Left cardiac atrium (tissue), 4 donors: ENCODE data around the gene RARB. TPM values are rescaled to one million over a fixed set of nuclear protein-coding genes. Genes with fewer than 3 reads are reported as not detected.

Experiments
- ATAC-seq, 2 donors: fragments of 200-7000 bp; cut with Tn5 transposase; one replicate each; pipeline ENCODE4 v1.9.1; 2020; ENCODE audit warnings: mild to moderate bottlenecking in 2 of 2, moderate library complexity in 2 of 2
- DNase-seq: peaks from one replicate; pipeline ENCODE4 v3.0.0-alpha.2; 2020
- intact Hi-C, 2 donors: fragments of 100-400 bp; cut with DNase I; formaldehyde crosslinking; loops; one replicate each; pipeline versions ENCODE4 v1.14.1 to v1.15.1; 2022 to 2023
- total RNA-seq, 2 donors: library from RNA; stranded (reverse); fragmentation: NEBNext Ultra II Directional; extraction: Animal tissue kit (Norgen Biotek cat#: 25700); gene quantifications; one replicate each; pipeline ENCODE4 v1.2.1, GENCODE V29; 2021
- donor health status: DM: no; HTN: yes; CAD: no.
- donor health status: DM: no; HTN: yes; CAD: no; lungs with severe emphysema.
- donor health status: DM: yes; HTN: yes; CAD: no.
- donor health status: Dilated cardiomyopathy.

The RARB gene
- total RNA-seq, 2 donors from 2014 or later, result 12.1 to 24.1 TPM

DNA sequence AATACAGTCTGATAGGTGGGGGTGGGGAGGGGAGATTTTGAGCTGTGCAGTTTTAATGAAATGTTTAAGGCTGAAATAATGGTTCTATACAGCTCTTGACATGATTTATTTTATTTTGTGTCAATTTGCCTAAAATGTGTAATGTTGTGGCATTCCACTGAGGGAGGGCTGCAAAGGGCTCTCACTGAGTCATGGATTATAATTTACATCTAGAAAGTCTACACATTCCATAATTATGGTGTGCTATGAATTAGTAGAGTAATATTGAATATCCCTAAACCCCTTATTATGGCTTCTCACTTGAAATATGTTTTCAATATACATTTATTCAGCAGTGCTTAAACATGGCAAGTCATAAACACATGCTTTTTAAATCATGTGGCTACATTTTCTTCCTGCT lies 103.9 kb downstream of the RARB start:
- ATAC-seq (no peak), DNase-seq (no peak)
- intact Hi-C loops, result no loop called here

DNA sequence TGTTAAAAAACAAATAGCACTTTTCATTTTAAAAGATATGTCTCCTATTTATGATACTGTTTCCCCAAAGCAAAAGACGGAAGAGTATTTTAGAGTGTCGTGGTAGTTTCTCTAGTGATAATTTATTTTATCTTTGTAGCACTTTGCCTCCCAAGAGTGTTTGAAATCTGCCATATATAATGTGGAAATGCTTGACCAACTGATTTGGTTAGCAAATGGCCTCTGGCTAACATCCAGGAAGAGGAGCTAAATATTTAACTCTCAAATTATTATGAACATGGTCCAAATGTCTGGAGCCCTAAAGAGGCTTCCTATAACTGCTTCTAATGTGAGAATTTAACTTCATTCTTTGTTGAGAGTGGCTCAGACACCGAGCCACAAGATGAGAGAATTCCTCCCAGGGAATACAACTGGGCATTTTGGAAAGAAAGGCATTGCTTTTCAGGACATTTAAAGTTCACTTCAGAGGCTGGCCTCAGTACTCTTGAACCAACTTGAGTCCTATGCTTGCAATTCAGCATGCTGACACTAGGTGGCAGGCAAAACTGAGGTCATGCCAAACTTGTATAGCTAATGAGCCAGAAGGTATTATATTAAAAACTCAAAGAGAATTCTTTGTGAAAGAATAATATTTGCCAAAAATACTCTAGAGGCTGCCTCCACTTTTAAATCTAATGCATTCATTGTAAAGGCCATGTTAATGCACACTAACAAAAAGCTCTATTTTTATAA lies 104.5 kb downstream of the RARB start:
- no peak for DNase-seq
- no peak for ATAC-seq
- intact Hi-C loops, result no loop called here

DNA sequence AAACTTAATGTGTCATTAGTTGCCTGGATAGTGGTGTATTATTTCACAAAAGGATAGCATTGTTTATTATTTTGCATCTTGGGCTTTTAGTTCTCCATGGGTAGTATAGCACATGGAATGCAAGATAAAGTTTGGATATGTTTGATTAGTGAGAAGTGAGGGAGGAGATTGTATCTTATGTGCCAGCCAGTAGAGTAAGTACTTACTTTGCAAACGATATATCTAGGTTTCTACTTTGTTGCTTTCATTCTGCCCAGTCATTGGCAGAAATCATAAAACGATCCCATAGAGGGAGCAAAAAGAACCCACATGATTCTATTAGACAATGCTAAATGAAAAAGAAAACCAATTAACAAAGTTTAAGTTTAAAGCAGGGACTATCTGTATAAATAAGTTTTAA lies 105.3 kb downstream of the RARB start:
- DNase-seq (no peak), ATAC-seq (no peak)
- intact Hi-C loops, result no loop called here

DNA sequence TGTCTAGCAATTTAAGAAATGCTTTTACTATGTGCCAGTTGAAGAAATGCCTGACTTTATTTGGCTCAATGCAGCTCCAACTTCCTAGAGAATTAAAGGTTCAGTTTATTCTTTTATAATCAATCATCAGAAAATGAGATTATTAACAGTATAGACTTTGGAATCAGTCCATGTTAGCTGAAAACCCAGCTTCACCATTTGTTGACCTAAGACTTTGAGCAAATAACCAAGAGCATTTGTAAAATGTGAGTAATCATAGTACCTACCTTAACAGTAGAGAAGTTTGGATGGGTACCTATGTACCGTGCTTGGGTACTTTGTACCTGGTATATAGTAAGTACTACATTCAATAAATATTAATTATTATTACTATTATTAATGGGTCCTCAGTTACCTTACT lies 105.9 kb downstream of the RARB start:
- DNase-seq (no peak), ATAC-seq (no peak)
- intact Hi-C loops, result no loop called here

DNA sequence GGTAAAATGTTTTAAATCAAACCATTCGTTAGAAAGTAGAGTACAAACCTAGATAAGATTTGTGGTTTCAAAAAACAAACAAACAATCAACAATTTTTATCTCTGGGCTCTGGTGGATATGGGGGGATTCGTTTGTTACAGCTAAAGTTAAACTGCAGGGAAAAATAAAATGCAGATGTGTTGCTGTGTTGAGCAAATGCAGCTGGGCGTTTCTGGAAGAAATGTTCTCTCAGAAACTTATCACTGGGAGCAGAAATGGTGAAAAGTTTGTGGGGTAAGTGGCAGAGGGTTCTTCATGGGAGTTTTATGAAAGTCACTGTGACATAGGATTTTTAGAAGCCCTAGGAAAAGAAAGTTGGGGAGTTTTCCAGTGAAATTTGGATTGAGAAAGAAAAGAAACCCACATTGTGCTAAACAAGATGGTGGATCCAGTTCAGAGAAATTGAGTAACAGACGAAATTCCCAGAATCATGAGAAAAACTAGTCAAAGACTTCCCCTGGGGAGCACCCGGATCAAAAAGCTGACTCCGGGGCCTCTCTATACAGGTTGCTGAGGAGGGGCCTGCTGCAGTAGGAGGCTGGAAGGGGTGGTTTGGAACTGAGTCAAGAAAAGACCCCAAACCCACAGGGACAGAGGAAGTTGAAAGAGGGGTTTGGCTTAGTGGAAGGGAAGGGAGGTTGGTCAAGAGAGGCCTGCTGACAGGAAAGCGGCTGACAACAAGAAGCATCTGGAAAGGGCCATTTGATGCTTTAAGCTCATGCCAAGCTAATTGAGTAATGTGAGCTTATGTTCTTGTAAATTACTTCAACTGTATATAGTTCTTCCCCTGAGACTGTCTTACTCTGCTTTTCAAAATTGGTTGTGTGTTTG lies 108.7 kb downstream of the RARB start:
- ATAC-seq, result peak; percentile 57 to 71
- DNase-seq, result no peak
- intact Hi-C loops, result no loop called here

DNA sequence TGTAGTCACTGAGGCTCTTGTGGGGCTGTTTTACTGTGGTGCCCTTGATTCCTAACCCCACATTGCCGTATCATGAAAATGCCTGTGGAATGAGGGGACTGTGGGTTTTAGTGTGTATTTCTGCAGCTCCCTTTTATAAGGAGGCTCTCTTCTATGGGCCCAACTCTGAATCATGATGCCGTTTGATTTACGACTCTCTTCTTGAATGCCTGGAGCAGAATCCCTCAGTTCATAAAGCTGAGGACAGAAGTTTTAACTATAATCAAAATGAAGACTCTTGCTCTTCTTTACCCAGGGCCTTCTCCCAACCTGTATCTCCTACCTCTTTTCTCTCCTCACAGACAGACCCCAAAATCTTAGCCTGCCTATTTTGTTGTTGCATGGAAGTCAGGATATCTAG lies 109.5 kb downstream of the RARB start:
- intact Hi-C loops, result no loop called here
- no peak for ATAC-seq
- no peak for DNase-seq

DNA sequence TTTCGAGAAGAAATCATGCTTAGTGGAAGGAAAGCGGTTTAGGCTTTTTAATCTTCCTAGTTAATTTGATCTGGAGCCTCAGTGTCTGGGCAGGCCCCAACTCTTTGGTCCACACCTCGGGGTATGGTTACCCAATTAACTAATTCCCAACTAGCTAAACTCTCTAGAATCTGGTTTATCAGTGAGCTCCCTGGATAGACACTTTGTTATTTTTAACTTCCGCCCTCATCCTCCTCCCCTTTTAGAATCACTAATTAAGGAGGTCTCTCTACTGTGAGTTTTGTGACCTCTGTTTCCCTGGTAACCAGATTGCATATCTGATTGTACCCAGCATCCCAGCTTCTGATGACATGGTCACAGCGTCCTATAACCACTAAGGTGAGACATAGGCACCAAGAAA lies 112.2 kb downstream of the RARB start:
- intact Hi-C loops, result no loop called here
- peak in 1 of 2 donors; percentile 20 for ATAC-seq
- no peak for DNase-seq

DNA sequence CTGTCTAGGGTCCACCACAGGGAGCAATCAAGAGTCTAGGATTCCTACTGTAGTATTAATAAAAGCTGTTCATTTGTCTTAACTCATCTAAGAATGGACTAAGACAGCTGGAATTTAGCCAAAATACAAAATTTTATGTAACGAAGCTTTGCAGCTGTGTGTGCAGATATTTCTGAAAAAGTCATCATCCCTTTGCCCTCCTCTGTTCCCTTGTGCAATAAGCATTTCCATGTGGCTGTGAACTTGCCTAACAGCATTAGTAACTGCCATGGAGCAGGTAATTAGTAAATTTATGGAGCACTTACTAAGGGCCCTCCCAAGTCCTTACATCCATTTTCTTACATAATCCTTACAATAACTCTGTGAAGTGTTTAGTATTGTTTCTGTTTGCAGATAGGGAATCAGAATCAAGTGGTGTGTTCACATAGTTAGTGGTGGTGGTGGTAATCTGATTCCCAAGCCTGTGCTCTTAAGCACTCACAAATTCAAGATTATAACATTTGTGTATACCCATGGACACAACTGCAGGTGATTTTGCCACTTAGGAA lies 114.5 kb downstream of the RARB start:
- ATAC-seq (peak in 1 of 2 donors; percentile 54), DNase-seq (no peak)
- intact Hi-C loops, result no loop called here

DNA sequence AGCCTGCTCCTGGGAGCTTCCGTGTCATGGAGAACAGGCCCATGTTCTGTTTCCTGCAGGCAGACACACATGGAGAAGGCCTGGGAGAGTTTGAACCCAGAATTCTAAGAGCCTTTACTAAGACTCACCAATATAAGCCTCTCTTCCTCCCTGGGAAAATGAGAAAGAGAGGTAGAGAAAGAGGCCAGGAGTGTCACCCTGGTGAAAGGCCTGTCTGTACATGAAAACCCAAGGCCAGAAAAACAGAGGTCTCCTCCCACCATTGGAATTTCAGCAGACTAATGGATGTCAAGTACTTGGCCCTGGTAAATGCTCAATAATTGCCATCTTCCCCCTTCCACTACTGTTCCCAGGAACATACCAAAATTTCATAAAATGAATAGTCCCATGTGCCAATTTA lies 119.0 kb downstream of the RARB start:
- intact Hi-C loops, result no loop called here
- ATAC-seq, result no peak
- no peak for DNase-seq

DNA sequence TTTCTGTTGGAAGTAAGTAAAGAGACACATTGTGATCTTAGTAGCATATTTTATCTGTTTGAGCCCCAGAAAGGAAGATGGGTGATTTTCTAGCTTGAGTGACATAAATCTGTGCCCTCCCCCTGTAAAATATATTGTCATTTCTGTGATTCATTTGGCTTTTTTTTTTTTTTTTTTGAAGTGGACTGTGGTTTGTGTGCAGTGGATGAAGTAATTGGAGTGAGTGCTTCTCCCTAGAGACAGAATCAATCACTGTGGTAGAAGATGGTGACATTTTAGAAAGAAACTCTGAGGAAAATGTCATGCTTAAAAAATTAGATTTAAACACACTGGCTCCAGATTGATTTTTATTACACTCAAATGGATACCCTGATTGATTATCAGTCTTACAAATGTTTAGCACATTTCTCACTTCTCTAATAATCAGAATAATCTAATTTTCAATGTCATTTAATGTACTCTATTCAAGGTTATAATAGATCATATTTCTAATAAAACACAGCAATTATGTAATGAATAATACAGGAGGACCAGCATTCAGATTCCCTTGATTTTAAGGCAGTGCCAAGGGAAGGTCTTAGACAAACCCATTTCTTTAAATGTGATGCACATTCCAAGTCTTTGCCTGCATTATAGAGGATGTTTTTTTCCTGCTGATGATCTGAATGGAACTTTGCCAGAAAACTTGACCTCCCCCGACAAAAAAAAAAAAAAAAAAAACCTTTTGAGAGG lies 120.0 kb downstream of the RARB start:
- no peak for DNase-seq
- no peak for ATAC-seq
- intact Hi-C loops, result no loop called here

DNA sequence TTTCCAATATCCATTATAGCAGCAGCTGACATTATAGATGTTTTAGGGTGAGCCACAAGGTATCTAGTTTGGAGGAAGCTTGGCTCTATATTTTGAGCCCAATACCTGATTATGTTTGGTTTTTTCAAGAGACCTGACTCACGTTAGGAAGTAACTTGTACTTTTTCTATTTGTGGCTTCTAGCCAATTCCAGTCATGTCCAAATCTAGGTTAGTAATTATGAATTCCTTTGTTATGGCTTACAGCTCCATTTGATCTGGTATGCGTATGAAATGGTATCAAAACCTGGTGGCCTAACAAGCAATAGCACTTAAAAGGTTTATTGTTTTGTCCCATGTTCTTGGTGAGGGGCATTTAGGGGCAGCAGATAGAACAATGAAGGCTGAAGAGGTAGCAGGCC lies 120.8 kb downstream of the RARB start:
- DNase-seq, result no peak
- intact Hi-C loops, result no loop called here
- no peak for ATAC-seq

DNA sequence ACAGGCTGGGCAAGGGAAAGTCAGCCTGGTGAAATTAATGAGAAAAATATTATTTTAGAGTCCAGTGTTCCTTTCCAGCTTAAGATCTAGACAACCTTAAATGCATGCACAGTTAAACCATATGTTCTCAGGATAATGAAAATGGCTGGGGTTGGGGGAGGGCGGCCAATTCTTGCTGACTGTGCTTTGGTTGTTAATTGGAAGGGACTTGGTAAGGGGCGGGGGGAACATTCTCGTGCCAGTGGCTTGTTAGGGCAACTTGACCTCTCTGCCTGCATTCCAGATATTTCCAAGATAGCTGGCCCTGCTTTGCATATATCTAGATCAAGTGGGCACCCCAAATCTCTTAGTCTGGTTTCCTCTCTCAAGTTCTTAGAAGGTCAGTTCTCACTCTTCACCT lies 124.2 kb downstream of the RARB start:
- ATAC-seq (no peak), DNase-seq (no peak)
- intact Hi-C loops, result no loop called here

DNA sequence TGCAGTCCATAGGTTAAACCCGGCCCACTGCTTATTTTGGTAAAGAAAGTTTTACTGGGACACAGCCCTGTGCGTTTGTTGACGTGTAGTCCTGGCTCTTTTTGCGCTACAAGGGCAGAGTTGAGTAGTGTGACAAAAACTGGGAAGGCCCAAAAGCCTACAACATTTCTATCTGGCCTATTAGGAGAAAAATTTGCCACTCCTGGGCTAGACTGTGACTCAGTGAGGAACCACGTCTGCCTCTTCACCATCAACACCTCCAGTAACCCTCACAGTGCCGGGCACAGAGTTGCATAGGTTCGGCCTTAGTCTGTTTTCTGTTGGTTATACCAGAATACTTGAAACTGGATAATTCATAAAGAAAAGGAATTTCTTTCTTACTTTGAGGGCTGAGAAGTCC lies 126.3 kb downstream of the RARB start:
- no peak for DNase-seq
- intact Hi-C loops, result no loop called here
- peak in 1 of 2 donors; percentile 43 for ATAC-seq

DNA sequence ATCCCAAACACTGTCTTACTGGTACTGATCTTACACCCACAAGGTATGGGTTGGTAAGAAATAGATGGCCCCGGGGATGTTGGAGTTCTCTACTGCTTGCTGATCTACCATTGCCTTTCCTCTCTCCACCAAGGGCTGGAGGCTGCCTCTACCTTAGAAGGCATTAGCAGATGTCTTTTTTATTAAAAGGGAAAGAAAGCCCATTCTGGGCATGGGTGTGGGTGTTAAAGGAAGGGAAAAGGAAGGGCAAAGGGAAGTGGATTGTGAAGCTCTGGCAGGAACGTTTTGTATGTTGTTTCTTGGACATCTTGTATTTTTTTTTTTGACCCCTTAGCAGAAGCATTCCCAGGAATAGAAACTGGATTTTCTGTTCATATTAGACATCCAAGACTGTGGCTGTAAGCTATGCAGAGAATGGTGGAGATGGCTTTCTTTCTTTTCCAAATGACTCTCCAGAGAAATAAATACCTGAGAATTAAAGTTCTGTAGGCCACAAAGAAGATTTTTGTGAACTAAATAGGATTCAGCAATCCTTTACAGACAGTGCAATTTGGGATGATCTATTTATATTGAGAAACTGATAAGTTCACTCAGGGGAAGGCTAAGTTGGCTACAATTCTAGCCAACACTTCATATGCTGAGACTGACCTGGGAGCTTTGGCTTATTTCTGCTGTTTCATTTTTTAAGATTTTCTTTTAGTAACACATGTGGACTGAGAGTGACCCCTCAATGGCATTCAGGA lies 127.8 kb downstream of the RARB start:
- intact Hi-C loops, result no loop called here
- ATAC-seq, result peak; percentile 14 to 23
- DNase-seq, result no peak

DNA sequence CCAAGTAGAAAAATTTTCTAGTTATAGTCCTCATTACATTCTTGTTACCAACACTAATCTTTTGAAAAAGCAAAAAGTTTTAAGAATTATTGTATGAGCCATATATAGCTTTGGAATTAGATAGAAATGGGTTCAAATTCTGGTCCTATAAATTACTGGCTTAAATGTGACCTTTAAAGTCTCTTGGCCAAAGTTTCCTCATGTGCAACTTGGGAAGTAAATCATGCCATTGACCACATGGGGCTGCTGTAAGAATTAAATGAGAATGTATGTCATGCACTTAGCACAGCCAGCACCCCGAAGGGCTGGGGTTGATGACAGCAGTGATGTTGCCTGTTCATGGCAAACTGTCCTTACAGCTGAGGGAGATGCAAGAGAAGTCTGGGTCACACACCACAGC lies 128.4 kb downstream of the RARB start:
- ATAC-seq, result no peak
- intact Hi-C loops, result no loop called here

DNA sequence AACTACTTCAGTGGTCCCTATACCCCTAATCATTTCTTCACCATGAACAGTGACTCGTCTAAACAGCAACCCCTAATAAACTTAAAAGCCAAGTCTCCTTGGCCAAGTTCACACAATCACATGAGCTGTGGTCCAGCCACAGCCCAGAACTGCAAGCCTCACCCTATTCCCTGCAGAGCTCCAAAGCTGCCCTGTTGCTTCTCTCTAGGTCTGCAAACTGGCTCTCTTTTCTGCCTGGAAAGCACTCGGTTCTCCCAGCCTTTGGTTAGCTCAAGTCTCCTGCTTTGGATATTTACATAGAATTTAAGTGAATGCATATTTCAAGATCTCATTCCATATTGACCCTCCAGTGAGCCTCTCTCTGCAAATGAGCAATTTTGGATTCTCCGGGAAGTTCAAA lies 129.6 kb downstream of the RARB start:
- peak; percentile 46 to 48 for ATAC-seq
- intact Hi-C loops, result no loop called here
- no peak for DNase-seq

More for the DNA sequence above, 128.4 kb downstream of the RARB start:
- no peak for DNase-seq

DNA sequence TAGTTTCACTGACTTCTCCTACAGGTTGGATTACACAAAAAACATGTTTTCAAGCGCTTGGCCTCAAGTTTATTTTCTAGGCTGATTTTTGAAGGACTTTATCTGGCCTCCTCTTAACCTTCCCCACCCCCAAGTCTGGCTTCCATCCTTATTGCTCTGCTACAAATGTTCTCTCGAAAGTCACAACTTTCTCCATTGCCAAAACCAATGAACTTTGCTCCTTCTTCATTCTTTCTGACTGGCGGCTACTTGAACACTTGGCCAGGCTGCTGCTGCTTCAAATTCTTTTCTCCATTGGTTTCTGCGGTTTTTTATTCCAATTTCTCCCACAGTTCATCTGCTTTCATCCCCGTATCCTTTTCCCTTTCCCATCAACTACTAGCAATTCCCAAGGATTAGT lies 130.1 kb downstream of the RARB start:
- peak; percentile 48 to 70 for ATAC-seq
- DNase-seq, result no peak
- intact Hi-C loops, result no loop called here

DNA sequence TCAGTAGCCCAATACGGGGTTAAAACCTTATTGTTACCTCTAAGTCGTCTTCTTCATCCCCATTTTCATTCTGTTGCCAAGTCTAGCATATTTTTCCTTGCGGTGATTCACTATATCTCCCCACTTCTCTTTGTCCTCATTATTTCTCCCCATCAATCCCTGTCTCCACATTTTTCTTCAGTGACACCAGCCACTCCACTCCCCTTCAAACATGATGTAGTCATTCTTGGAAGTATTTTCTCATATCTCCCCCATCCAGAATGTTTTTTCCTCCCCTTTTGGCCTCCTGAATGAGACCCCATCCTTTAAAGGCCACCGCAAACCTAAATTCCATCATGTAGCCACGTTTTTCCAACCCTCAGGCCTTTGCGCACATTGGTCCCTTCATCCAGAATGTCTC lies 130.7 kb downstream of the RARB start:
- ATAC-seq (no peak), DNase-seq (no peak)
- intact Hi-C loops, result no loop called here

DNA sequence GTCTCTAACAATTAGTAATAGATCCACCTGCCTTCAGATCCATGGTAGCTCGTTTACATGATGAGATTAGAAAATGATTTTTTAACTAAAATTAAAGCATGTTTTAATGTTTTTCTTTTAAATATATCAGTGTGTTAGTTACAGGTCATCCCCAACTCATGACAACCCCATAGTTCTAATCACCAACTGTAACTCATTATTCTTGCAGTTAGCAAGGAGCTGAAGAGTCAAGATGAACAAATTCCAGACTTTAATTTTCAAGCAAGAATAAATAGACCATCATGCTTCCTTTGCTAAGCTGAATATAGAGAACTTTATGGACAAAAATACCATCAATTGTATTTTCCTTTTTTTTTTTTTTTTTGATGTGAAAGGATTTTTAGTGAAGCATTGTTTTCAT lies 135.5 kb downstream of the RARB start:
- DNase-seq (no peak), ATAC-seq (no peak)
- intact Hi-C loops, result no loop called here
